HEK293T (cell line): Measurements from ENCODE around the gene MERTK.

Experiments used
- CTCF ChIA-PET: fragments of 350-600 bp; formaldehyde crosslinking; extraction: SDS; loops from one replicate; lab custom pipeline; 2021; ENCODE audit warnings: antibody characterized with exemption, inconsistent platforms; lab: Yijun Ruan, JAX
- POLR2A ChIA-PET: fragments of 350-600 bp; formaldehyde crosslinking; extraction: SDS; loops from one replicate; lab custom pipeline; 2020; ENCODE audit warnings: antibody characterized with exemption, inconsistent platforms; lab: Yijun Ruan, JAX
- DNase-seq: peaks from one replicate; pipeline ENCODE4 v3.0.0; 2012; ENCODE audit warnings: mixed read lengths; ENCODE audit errors: extremely low spot score
- ARNT ChIP-seq: fragments of 450-650 bp; IDR thresholded peaks from 2 replicates; pipeline ENCODE4 v1.6.1; 2017; ENCODE audit warnings: mild to moderate bottlenecking
- BHLHE40 ChIP-seq: fragments of 450-650 bp; IDR thresholded peaks from 2 replicates; pipeline ENCODE4 v1.6.1; 2016; ENCODE audit warnings: mild to moderate bottlenecking, moderate library complexity, borderline replicate concordance
- CTBP1 ChIP-seq: fragments of 450-650 bp; IDR thresholded peaks from 2 replicates; pipeline ENCODE4 v1.6.1; 2016; ENCODE audit warnings: borderline replicate concordance
- ELF4 ChIP-seq: fragments of 450-650 bp; IDR thresholded peaks from 2 replicates; pipeline ENCODE4 v1.6.1; 2017; ENCODE audit warnings: antibody characterized with exemption
- FOXA1 ChIP-seq: fragments of 450-650 bp; IDR thresholded peaks from 2 replicates; pipeline ENCODE4 v1.6.1; 2016; ENCODE audit warnings: mild to moderate bottlenecking
- FOXK2 ChIP-seq: fragments of 450-650 bp; IDR thresholded peaks from 2 replicates; pipeline ENCODE4 v1.6.1; 2016; ENCODE audit warnings: mild to moderate bottlenecking
- FOXM1 ChIP-seq: fragments of 450-650 bp; IDR thresholded peaks from 2 replicates; pipeline ENCODE4 v1.6.1; 2017; ENCODE audit warnings: mild to moderate bottlenecking, borderline replicate concordance
- HDGF ChIP-seq: fragments of 450-650 bp; IDR thresholded peaks from 2 replicates; pipeline ENCODE4 v1.6.1; 2017; ENCODE audit warnings: antibody characterized with exemption, borderline replicate concordance
- L3MBTL2 ChIP-seq: fragments of 450-650 bp; conservative IDR thresholded peaks from 2 replicates; pipeline ENCODE4 v1.6.1; 2016; ENCODE audit warnings: mild to moderate bottlenecking
- LEF1 ChIP-seq: fragments of 450-650 bp; IDR thresholded peaks from 2 replicates; pipeline ENCODE4 v1.6.1; 2017; ENCODE audit warnings: mild to moderate bottlenecking, borderline replicate concordance
- NFRKB ChIP-seq: fragments of 450-650 bp; IDR thresholded peaks from 2 replicates; pipeline ENCODE4 v1.6.1; 2016; ENCODE audit warnings: mild to moderate bottlenecking, moderate library complexity
- SP1 ChIP-seq: fragments of 450-650 bp; IDR thresholded peaks from 2 replicates; pipeline ENCODE4 v1.6.1; 2017
- SUZ12 ChIP-seq: fragments of 450-650 bp; IDR thresholded peaks from 2 replicates; pipeline ENCODE4 v1.6.1; 2016; ENCODE audit warnings: mild to moderate bottlenecking
- TARDBP ChIP-seq: fragments of 450-650 bp; IDR thresholded peaks from 2 replicates; pipeline ENCODE4 v1.6.1; 2016
- ZNF384 ChIP-seq: fragments of 450-650 bp; IDR thresholded peaks from 2 replicates; pipeline ENCODE4 v1.6.1; 2016
- TF ChIP-seq, protein P1 (sequence below): fragments of 450-650 bp; IDR thresholded peaks from 2 replicates; pipeline ENCODE4 v1.6.1; 2016

The MERTK gene

DNA sequence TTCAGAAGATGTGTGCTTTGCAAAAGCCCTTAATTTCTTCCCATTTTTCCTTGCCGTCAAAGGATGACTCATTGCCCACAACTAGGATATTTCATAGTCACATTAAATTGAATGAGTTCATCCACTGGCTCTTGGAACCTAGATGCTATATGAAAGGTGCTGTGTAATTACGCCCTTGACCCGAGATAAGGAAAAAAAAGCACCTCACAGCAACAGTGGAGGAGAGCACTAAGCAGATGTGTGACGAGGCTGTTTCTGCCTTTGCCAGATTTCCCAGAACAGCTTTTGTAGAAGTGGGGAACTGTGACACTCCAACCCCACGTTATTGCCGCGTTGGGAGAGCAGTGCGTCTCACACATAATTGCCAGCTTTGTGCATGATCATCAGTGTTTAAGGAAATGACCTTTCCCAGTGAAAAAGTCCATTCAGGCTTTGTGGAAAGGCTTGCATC lies 123.4 kb downstream of the MERTK start:
- ChIA-PET POLR2A (no interaction called here), CTCF (interaction anchor here (1.1 kb wide), 1 partner anchor 462 kb away, joined by 4 read pairs; no protein-coding TSS in a partner anchor)
- no peak for DNase-seq
- no peak for TF ChIP-seq ZNF384
- no peak for TF ChIP-seq FOXA1
- TF ChIP-seq CTBP1 = no peak
- TF ChIP-seq ELF4 = no peak
- TF ChIP-seq L3MBTL2 = no peak
- TF ChIP-seq LEF1 = no peak
- TF ChIP-seq NFRKB = no peak
- TF ChIP-seq SUZ12 = no peak
- no peak for TF ChIP-seq HDGF

DNA sequence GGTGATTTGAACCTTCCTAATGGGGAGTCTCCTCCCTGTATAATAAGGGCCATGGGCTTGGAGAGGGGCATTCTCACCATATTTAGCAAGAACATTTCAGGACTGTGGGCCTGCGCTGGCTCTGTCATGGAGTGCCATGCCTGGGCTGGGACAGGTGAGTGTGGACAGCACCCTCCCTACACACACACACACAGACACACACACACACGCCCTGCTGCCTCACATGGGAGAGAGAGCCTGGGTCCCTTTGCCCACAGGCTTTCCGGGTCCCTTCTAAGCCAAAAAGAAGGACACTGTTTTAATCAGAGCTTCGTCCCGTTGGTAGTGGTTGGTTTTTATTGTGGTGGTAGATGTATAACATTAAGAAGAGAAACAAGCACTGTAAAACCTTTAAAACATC lies 125.3 kb downstream of the MERTK start:
- DNase-seq = no peak
- ChIA-PET CTCF (no interaction called here), POLR2A (no interaction called here)
- TF ChIP-seq, protein P1, sequence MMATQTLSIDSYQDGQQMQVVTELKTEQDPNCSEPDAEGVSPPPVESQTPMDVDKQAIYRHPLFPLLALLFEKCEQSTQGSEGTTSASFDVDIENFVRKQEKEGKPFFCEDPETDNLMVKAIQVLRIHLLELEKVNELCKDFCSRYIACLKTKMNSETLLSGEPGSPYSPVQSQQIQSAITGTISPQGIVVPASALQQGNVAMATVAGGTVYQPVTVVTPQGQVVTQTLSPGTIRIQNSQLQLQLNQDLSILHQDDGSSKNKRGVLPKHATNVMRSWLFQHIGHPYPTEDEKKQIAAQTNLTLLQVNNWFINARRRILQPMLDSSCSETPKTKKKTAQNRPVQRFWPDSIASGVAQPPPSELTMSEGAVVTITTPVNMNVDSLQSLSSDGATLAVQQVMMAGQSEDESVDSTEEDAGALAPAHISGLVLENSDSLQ = no peak
- TF ChIP-seq LEF1 (no peak), FOXK2 (no peak), BHLHE40 (no peak), HDGF (no peak), L3MBTL2 (no peak)

DNA sequence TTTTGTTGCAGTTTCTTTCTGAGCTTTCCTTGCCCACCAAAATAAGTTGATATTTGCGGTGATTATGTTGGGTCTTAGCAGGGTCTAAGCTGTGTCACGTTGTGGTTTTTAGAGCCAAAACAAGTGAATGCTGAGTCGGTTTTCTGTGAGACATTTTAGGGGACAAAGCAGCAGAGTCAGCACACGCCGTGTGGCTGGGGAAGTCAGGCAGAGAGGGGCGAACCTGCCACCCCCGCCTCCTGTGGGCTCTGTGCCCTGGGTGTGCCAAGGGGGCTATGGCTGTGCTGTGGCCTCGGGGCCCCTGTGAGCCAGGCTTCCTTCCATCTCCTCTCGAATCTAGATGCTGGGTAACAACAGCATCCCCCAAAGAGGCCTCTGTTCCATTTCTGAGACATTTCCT lies 125.8 kb downstream of the MERTK start:
- no peak for DNase-seq
- TF ChIP-seq ARNT = no peak
- TF ChIP-seq, protein P1 = no peak
- no peak for TF ChIP-seq SUZ12
- TF ChIP-seq ZNF384 = no peak
- no peak for TF ChIP-seq ELF4
- TF ChIP-seq FOXM1 = no peak
- TF ChIP-seq BHLHE40 = no peak
- TF ChIP-seq FOXA1 = no peak
- no peak for TF ChIP-seq L3MBTL2
- no peak for TF ChIP-seq CTBP1
- TF ChIP-seq SP1 = no peak
- TF ChIP-seq TARDBP = no peak
- no peak for TF ChIP-seq NFRKB
- no peak for TF ChIP-seq HDGF
- TF ChIP-seq LEF1 = no peak
- TF ChIP-seq FOXK2 = no peak
- POLR2A ChIA-PET = no interaction called here
- CTCF ChIA-PET = no interaction called here

DNA sequence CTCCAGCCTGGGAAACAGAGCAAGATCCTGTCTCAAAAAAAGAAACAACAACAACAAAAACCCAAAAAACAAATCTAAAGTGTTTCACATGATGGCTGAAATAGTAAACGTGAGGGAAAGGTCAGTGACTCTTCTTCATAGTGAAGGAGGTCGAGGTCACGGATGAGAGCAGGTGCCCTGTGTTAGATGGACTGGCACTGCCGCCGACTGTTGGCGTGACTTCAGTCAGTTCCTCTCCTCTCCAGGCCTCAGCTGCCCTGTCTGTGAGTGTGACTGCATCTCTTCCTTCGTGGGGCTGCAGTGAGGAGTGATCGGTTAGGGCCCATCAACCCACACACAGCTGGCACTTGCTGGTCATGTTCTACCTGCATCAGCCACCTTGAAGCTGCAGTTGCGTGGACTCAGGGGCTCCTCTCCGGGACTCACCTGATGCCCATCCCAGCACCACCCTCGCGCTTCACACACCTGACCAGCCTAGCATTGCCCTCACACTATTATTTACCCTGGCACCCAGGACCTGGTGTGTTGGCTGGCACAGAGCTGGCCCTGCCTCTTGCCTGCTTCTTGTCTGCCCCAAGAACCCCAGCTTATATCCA lies 126.6 kb downstream of the MERTK start:
- ChIA-PET POLR2A (no interaction called here), CTCF (no interaction called here)
- no peak for TF ChIP-seq LEF1
- no peak for TF ChIP-seq L3MBTL2
- no peak for TF ChIP-seq FOXA1
- TF ChIP-seq, protein P1 = no peak
- no peak for TF ChIP-seq TARDBP

DNA sequence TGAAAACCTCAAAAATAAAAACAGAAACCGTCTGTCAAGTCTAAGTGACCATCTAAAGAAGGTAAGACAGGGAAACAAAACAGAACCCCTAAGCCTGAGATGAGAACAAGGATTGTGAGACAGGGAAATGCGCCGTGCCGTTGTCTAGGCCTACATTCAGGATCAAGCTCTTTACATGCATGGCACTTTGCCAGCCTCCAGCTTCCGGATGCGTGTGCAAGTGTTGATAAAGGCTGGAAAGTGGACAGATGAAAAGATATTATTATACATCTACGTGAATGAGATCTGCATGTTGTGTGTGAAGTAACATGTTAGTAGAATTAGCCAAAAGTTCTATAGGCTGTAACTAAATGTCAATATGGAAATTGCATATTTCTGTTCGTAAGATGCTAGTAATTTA lies 128.1 kb downstream of the MERTK start:
- ChIA-PET CTCF (no interaction called here), POLR2A (no interaction called here)
- no peak for DNase-seq
- TF ChIP-seq SP1 = no peak
- no peak for TF ChIP-seq ELF4
- TF ChIP-seq CTBP1 = no peak
- TF ChIP-seq FOXK2 = no peak
- TF ChIP-seq FOXM1 = no peak
- TF ChIP-seq HDGF = no peak
- no peak for TF ChIP-seq SUZ12
- no peak for TF ChIP-seq BHLHE40
- TF ChIP-seq, protein P1 = no peak
- TF ChIP-seq LEF1 = no peak
- TF ChIP-seq ZNF384 = no peak
- no peak for TF ChIP-seq NFRKB
- no peak for TF ChIP-seq TARDBP
- no peak for TF ChIP-seq L3MBTL2
- TF ChIP-seq ARNT = no peak
- no peak for TF ChIP-seq FOXA1

More for the DNA sequence above, 126.6 kb downstream of the MERTK start:
- no peak for DNase-seq

DNA sequence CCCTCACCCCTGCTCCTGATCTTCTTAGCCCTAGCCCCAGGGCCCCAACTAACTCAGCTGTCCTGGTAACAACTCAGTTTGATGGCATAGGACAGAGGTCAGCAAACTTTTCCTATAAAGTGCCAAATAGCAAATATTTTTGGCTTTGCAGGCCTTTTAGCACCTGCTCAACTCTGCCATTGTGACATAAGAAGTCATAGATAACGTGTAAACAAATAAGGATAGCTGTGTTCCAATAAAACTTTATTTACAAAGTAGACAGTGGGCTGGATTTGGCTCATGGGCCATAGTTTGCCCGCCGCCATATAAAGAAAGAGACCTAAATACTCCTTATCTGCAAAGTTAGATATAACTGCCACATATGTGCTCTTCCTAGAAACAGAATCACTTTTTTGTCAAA lies 129.4 kb downstream of the MERTK start:
- TF ChIP-seq SP1 (no peak), HDGF (no peak), ELF4 (no peak), FOXA1 (no peak), FOXK2 (no peak), L3MBTL2 (no peak), ARNT (no peak), TARDBP (no peak), CTBP1 (no peak), NFRKB (no peak), BHLHE40 (no peak), SUZ12 (no peak), LEF1 (no peak)
- DNase-seq = no peak
- ChIA-PET POLR2A (no interaction called here), CTCF (no interaction called here)
